HEK293T (cell line): ENCODE measurements around the gene YIPF6.
"Not testable (repeated sequence)": the region's sequence is repeated elsewhere in the genome, so short reads cannot be mapped to it uniquely, and the experiment has no call there.

Source experiments
- CTCF ChIA-PET: fragments of 350-600 bp; formaldehyde crosslinking; extraction: SDS; loops from one replicate; lab custom pipeline; 2021; ENCODE audit warnings: antibody characterized with exemption, inconsistent platforms; lab: Yijun Ruan, JAX
- POLR2A ChIA-PET: fragments of 350-600 bp; formaldehyde crosslinking; extraction: SDS; loops from one replicate; lab custom pipeline; 2020; ENCODE audit warnings: antibody characterized with exemption, inconsistent platforms; lab: Yijun Ruan, JAX
- DNase-seq: peaks from one replicate; pipeline ENCODE4 v3.0.0; 2012; ENCODE audit warnings: mixed read lengths; ENCODE audit errors: extremely low spot score
- ARNT ChIP-seq: fragments of 450-650 bp; IDR thresholded peaks from 2 replicates; pipeline ENCODE4 v1.6.1; 2017; ENCODE audit warnings: mild to moderate bottlenecking
- BHLHE40 ChIP-seq: fragments of 450-650 bp; IDR thresholded peaks from 2 replicates; pipeline ENCODE4 v1.6.1; 2016; ENCODE audit warnings: mild to moderate bottlenecking, moderate library complexity, borderline replicate concordance
- CTBP1 ChIP-seq: fragments of 450-650 bp; IDR thresholded peaks from 2 replicates; pipeline ENCODE4 v1.6.1; 2016; ENCODE audit warnings: borderline replicate concordance
- ELF4 ChIP-seq: fragments of 450-650 bp; IDR thresholded peaks from 2 replicates; pipeline ENCODE4 v1.6.1; 2017; ENCODE audit warnings: antibody characterized with exemption
- FOXA1 ChIP-seq: fragments of 450-650 bp; IDR thresholded peaks from 2 replicates; pipeline ENCODE4 v1.6.1; 2016; ENCODE audit warnings: mild to moderate bottlenecking
- FOXK2 ChIP-seq: fragments of 450-650 bp; IDR thresholded peaks from 2 replicates; pipeline ENCODE4 v1.6.1; 2016; ENCODE audit warnings: mild to moderate bottlenecking
- FOXM1 ChIP-seq: fragments of 450-650 bp; IDR thresholded peaks from 2 replicates; pipeline ENCODE4 v1.6.1; 2017; ENCODE audit warnings: mild to moderate bottlenecking, borderline replicate concordance
- HDGF ChIP-seq: fragments of 450-650 bp; IDR thresholded peaks from 2 replicates; pipeline ENCODE4 v1.6.1; 2017; ENCODE audit warnings: antibody characterized with exemption, borderline replicate concordance
- L3MBTL2 ChIP-seq: fragments of 450-650 bp; conservative IDR thresholded peaks from 2 replicates; pipeline ENCODE4 v1.6.1; 2016; ENCODE audit warnings: mild to moderate bottlenecking
- LEF1 ChIP-seq: fragments of 450-650 bp; IDR thresholded peaks from 2 replicates; pipeline ENCODE4 v1.6.1; 2017; ENCODE audit warnings: mild to moderate bottlenecking, borderline replicate concordance
- NFRKB ChIP-seq: fragments of 450-650 bp; IDR thresholded peaks from 2 replicates; pipeline ENCODE4 v1.6.1; 2016; ENCODE audit warnings: mild to moderate bottlenecking, moderate library complexity
- SP1 ChIP-seq: fragments of 450-650 bp; IDR thresholded peaks from 2 replicates; pipeline ENCODE4 v1.6.1; 2017
- SUZ12 ChIP-seq: fragments of 450-650 bp; IDR thresholded peaks from 2 replicates; pipeline ENCODE4 v1.6.1; 2016; ENCODE audit warnings: mild to moderate bottlenecking
- TARDBP ChIP-seq: fragments of 450-650 bp; IDR thresholded peaks from 2 replicates; pipeline ENCODE4 v1.6.1; 2016
- ZNF384 ChIP-seq: fragments of 450-650 bp; IDR thresholded peaks from 2 replicates; pipeline ENCODE4 v1.6.1; 2016
- TF ChIP-seq, protein P1 (sequence below): fragments of 450-650 bp; IDR thresholded peaks from 2 replicates; pipeline ENCODE4 v1.6.1; 2016

The YIPF6 gene

DNA sequence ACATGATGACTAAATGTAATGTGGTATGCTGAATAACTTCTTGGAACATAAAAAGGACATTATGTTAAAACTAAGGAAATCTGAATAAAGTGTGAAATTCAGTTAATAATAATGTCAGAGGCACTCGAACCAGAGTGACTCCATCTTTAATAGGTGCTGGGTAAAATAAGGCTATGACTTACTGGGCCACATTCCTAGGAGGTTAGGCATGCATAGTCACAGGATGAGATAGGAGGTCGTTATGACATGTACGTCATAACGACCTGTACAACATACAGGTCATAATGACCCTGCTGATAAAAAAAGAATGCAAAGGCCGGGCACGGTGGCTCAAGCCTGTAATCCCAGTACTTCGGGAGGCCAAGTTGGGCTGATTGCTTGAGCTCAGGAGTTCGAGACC lies 36.7 kb upstream of the YIPF6 start:
- DNase-seq, result no peak
- ChIA-PET POLR2A (no interaction called here), CTCF (interaction anchor here (1.1 to 1.2 kb wide), 2 partner anchors 30 to 266 kb away, joined by 3 to 4 read pairs; no protein-coding TSS in a partner anchor)
- no peak for TF ChIP-seq FOXK2
- TF ChIP-seq ARNT, result no peak
- TF ChIP-seq BHLHE40, result no peak
- no peak for TF ChIP-seq FOXA1
- TF ChIP-seq SP1, result no peak
- TF ChIP-seq LEF1, result no peak
- no peak for TF ChIP-seq HDGF
- TF ChIP-seq, protein P1, sequence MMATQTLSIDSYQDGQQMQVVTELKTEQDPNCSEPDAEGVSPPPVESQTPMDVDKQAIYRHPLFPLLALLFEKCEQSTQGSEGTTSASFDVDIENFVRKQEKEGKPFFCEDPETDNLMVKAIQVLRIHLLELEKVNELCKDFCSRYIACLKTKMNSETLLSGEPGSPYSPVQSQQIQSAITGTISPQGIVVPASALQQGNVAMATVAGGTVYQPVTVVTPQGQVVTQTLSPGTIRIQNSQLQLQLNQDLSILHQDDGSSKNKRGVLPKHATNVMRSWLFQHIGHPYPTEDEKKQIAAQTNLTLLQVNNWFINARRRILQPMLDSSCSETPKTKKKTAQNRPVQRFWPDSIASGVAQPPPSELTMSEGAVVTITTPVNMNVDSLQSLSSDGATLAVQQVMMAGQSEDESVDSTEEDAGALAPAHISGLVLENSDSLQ, result no peak
- no peak for TF ChIP-seq CTBP1
- TF ChIP-seq ZNF384, result no peak
- TF ChIP-seq L3MBTL2, result no peak
- TF ChIP-seq SUZ12, result no peak
- no peak for TF ChIP-seq TARDBP
- TF ChIP-seq NFRKB, result no peak
- no peak for TF ChIP-seq FOXM1
- no peak for TF ChIP-seq ELF4

DNA sequence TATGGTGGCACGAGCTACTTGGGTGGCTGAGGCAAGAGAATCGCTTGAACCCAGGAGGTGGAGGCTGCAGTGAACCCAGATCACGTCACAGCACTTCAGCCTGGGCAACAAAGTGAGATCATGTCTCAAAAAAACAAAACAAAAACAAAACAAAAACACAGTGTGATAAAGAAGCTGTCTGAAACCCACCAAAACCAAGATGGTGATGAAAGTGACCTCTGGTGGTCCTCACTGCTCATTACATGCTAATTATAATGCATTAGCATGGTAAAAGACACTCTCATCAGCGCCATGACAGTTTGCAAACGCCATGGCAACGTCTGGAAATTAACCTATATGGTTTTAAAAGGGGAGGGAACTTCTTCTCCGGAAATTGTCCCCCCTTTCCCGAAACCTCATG lies 36.2 kb upstream of the YIPF6 start:
- TF ChIP-seq ZNF384 (0 out of 2 replicates have a peak, but pooled peaks have one; percentile 22), CTBP1 (no peak), L3MBTL2 (0 out of 2 replicates have a peak, but pooled peaks have one; percentile 29)
- TF ChIP-seq, protein P1, result peak; percentile 75
- POLR2A ChIA-PET, result no interaction called here
- CTCF ChIA-PET, result interaction anchor here (1.0 to 1.2 kb wide), 3 partner anchors 28 to 266 kb away, joined by 3 to 4 read pairs (median 3); no protein-coding TSS in a partner anchor
- no peak for DNase-seq

DNA sequence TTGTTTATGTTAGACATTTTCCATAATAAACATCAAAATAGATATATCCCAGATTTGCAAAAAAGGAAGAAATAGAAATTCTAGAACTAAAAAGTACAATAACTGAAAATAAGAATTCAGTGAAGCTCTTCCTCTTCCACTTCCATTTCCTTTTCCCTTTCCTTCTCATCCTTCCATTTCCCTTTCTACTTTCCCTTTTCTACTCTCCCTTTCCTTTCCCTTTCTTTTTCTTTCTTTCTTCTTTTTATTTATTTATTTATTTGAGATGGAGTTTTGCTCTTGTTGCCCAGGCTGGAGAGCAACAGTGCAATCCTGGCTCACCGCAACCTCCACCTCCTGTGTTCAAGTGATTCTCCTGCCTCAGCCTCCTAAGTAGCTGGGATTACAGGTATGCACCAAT lies 35.0 kb upstream of the YIPF6 start:
- no peak for DNase-seq
- ChIA-PET POLR2A (no interaction called here), CTCF (interaction anchor here (1.0 kb wide), 1 partner anchor 27 kb away, joined by 3 read pairs; no protein-coding TSS in a partner anchor)
- TF ChIP-seq ZNF384 (no peak), HDGF (no peak)

DNA sequence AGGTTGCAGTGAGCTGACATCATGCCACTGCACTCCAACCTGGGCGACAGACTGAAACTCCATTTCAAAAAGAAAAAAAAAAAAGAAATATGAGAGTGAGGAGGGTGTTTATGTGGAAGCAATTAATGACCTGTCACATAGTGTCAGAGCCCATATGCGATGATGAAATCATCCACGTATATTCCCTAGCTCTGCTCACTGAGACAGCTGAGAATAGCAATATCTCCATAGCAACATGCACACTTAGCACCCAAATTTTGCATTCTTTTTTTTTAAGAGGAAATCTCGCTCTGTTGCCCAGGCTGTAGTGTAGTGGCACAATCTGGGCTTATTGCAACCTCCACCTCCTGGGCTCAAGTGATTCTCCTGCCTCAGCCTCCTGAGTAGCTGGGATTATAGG lies 34.1 kb upstream of the YIPF6 start:
- no peak for TF ChIP-seq SUZ12
- TF ChIP-seq ZNF384, result no peak
- TF ChIP-seq BHLHE40, result no peak
- ChIA-PET POLR2A (no interaction called here), CTCF (interaction anchor here (0.7 kb wide), 1 partner anchor 246 kb away, joined by 5 read pairs; no protein-coding TSS in a partner anchor)
- DNase-seq, result no peak

DNA sequence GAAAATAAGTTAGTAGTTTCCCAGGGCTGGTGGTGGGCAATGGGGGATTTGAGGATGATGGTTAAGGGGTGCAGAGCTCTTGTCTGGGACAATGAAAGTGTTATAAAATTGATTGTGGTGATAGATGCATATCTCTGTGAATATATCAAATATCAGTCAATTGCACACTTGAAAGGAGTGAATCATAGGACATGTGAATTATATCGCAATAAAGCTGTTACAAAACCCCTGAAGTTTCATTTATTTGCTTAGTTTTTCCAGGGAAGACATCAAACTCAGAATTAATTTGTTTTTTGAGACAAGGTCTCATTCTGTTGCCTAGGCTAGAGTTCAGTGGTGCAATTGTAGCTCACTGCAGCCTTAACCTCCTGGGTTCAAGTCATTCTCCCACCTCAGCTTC lies 17.9 kb upstream of the YIPF6 start:
- ChIA-PET POLR2A (no interaction called here), CTCF (no interaction called here)
- no peak for DNase-seq
- TF ChIP-seq TARDBP (no peak), LEF1 (no peak), BHLHE40 (no peak), ZNF384 (no peak), FOXK2 (no peak), FOXA1 (no peak), SUZ12 (no peak), ELF4 (no peak), L3MBTL2 (no peak), CTBP1 (no peak), NFRKB (no peak), HDGF (no peak), ARNT (no peak), SP1 (no peak), FOXM1 (no peak)
- TF ChIP-seq, protein P1, result no peak

DNA sequence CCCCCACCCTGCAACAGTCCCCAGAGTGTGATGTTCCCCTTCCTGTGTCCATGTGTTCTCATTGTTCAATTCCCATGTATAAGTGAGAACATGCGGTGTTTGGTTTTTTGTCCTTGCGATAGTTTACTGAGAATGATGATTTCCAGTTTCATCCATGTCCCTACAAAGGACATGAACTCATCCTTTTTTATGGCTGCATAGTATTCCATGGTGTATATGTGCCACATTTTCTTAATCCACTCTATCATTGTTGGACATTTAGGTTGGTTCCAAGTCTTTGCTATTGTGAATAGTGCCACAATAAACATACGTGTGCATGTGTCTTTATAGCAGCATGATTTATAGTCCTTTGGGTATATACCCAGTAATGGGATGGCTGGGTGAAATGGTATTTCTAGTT lies 12.7 kb upstream of the YIPF6 start:
- POLR2A ChIA-PET, DNase-seq, CTCF ChIA-PET: not testable (repeated sequence)

DNA sequence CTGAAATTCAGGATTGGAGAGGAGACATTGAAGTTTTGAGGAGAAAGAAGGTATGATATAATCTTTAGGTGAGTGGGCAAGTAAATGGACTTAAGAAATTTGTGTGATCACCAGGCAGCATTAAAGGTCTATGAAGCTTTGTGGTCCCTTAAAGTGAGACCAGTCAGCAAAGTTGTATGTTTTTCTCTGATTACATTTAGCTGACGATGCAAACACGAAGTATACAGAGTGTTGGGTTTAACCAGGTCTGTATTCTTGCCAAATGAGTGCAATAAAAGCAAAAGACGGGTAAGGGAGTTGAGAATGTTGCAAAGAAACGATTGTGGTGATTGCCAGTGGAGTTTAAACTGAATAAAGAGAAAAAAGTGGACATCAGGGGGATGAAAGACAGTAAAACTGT lies 11.6 kb upstream of the YIPF6 start:
- no peak for DNase-seq
- ChIA-PET CTCF (no interaction called here), POLR2A (no interaction called here)
- no peak for TF ChIP-seq TARDBP
- TF ChIP-seq, protein P1, result no peak
- TF ChIP-seq FOXK2, result no peak
- TF ChIP-seq LEF1, result no peak
- TF ChIP-seq HDGF, result no peak
- no peak for TF ChIP-seq ELF4
- no peak for TF ChIP-seq L3MBTL2
- TF ChIP-seq SP1, result no peak
- TF ChIP-seq FOXA1, result no peak
- TF ChIP-seq ZNF384, result no peak
- TF ChIP-seq NFRKB, result no peak
- no peak for TF ChIP-seq SUZ12
- TF ChIP-seq BHLHE40, result no peak
- TF ChIP-seq FOXM1, result no peak
